NCI-H2196 treated with DMSO at 0.1 percent for 48 hours (cell line): ENCODE measurements around the gene ZSCAN22.
A peak's percentile ranks its signal among the peaks of the same experiment; 100 is the strongest.
"Not testable (repeated sequence)": the region's sequence is repeated elsewhere in the genome, so short reads cannot be mapped to it uniquely, and the experiment has no call there.

Experiments used
- DNase-seq: peaks from one replicate; lab custom pipeline; 2025; ENCODE audit not compliant: unreplicated experiment; lab: John Stamatoyannopoulos, UW

The ZSCAN22 gene

DNA sequence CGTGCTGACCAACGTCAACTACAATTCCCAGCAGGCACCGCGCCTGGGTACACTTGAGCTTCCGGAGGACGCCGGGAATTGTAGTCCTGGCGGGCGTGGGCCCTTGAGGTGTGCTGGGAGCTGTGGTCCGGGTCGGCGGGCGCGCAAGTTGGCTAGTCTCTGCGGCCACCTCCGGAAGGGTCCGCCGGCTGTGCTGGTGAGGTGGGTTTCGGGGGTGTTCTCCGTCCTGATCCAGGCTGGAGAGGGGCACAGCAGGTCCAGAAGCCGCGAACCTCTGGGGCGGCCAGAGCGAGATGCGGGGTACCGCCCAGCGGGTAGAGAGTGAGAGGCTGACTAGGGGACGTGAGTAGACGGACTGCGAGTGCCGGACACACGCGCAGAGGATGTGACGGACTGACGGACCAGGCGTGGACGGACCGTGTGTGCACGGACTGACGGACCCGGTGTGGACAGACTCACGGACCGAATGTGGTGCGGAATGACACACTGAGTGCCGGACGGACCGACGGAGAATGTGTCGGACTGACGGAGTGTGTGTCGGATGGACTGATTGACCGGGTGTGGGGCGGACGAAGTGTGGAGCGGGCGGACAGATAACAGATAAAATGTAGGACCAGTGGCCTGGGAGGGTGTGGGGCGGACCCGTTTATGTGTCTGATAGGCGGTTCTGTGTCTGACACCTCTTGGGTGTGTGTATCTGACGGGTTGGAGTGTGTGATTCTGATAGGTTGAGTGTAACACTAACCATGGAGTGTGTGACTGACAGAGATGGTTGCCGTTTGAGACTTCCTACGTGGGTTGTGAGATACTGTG, at the start of gene ZSCAN22:
ZSCAN22 (plus strand) TSS at position 81 of the 813 bp plus-strand sequence. CDS start 7,809 bp downstream, outside the sequence.
- peak; percentile 86 for DNase-seq

DNA sequence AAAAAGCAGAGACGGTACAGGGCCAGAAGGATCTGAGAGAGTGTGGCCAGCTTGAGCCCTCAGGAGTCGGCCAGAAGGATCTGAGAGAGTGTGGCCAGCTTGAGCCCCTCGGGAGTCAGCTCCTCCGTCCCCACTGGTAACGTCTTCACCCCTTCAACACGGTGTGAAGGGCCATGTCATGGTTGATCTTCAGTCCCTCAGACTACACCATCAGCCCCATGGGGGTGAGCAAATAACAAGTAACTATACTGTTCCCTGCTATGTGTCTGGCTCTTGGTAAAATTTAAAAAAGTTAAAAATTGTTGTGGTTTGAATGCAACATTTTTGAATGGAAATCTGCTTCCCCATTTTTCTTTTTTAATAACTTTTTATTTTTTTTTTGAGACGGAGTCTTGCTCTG, 49.6 kb upstream of the ZSCAN22 start:
- no peak for DNase-seq

DNA sequence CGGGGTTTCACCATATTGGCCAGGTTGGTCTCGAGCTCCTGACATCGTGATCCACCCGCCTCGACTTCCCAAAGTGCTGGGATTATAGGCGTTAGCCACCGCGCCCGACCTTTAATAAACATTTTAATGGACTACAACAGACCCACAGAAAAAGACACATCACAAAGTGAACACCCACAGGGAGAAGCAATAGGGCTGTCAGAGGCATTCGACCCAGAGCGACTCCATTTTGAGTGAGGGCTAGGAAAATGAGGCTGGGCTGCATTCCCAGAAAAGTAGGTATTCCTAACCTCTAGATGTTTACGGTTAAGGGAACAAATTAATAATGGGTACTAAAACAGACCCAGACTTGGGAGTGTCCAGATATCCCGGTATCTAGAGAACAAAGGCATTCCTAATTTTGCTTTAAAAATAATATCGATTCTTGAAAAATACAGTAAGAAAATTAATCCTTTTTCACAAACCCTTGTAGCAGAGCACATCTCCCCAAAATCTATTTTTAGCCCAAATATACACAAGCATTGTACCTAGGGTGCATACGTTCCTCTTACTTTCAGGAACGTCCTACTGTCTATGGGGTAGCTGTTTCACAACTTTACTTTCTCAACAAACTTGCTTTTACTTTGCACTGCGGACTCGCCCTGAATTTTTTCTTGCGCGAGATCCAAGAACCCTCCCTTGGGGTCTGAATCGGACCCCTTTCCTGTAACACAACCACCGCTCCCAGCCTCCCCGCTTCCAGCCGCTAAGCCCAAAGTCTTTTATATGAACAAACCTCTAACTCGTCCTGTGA, 48.9 kb upstream of the ZSCAN22 start:
- DNase-seq: no peak

DNA sequence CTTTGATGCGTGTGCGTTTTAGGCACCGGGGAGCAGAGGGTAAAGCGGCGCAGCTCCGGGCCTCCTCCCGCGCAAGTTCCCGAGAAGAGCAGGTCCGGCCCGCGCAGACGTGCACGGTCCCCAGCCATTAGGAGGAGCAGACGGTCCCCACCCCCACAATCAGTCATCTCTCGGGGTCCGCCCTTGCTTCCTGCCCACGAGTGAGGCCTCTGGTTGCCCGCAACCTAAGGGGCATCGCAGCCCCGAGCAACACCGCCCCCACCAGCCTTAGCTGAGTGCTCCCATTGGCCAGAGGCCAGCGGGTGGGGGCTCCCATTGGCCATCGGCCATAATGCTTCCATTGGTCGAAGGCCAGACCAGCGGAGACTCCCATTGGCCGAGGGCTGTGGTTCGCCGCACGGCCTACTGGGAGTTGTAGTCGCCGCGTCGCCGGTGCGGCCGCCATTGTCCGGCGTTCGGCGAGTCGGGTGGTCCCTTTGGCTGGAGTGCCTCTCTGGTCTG, 48.2 kb upstream of the ZSCAN22 start, which contains the start of gene ZNF8:
ZNF8 (plus strand) TSS at position 415 of the 501 bp plus-strand sequence. CDS start 127 bp downstream, outside the sequence.
- DNase-seq: peak; percentile 95

DNA sequence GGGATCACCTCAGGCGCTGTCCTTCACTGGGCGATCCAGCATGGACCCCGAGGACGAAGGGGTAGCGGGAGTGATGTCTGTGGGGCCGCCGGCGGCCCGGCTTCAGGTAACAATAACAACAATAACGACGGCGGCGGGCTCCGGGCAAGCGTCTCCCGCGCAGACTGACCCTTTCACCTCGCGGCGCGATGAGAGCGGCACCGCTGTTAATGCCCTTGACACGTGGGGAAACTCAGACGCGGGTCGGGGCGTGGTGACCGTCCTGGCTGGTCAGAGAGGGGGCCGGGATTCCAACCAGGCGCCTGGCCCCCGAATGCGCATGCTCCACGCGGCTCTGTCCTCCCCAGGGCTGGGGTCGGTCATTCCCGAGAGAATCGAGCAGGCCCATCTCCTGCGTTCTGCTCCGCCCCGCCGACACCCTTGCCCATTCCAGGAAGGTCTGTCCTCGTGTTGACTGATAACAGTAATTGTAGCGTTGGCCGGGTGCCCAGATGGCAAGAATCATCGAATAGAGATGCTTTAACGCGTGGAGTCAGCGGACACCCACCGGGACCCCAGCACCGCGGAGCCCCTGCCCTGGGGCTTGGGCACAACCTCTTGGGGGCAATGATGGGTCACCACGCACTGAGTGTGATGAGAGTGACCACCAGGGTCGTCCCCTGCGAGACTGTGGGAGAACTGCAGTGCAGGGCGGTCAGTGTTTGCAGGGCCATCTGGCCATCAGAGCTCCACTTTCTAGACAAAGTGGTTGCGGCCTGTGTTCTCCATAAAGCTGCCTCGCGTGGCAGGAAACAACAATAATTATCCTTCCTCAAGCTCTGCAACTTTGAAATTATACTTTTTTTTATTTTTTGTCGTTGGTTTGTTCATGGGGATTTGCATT, 47.5 kb upstream of the ZSCAN22 start:
- DNase-seq: peak; percentile 40

DNA sequence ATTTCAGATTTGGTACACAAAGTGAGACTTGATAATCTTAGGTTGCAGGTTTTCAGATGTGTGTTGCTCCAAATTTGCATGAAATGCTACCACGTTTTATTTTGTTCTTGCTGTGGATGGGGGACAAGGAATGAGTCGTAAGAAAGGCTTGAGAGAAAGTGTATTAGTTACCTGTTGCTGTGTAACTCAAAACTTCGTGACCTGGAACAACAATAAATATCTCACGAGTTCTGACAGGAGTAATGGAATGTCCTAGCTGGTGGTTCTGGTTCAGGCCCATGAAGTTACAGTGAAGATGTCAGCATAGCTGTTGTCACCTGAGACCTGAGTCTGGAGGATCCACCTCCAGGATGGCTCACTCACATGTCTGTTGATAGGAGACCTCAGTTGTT, 46.9 kb upstream of the ZSCAN22 start:
- no peak for DNase-seq

DNA sequence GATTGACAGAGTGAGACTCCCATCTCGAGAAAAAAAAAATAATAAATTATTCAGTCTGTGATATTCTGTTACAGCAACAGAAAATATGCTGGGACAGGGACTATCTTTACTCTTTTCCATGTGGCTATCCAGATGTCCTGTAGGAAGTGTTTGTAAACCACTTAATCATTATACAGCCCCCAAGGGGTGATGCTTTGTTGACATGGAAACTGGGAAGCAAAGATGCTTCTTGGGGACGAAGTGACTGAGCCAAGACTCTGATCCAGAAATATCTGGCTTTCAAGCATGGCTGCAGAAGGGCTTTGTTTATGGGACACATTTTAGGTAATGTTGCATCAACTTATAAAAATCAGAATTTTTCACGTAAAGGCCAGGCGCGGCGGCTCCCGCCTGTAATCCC, 42.6 kb upstream of the ZSCAN22 start:
- no peak for DNase-seq

DNA sequence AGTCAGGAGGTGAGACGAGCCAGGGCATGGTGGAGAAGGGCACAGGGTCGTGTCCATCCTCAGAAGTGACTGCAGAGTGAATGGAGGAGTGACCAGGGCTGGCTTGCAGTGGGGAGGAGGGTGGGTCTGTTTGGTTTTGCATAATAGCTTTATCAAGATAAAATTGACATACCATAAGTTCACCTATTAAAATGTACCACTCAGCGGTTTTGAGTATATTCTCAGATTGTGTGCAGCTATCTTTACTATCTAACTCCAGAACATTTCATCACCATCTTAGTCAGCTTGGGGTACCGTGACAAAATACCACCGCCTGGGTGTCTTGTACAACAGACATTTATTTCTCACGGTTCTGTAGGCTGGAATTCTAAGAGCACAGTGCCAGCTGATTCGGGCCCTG, 34.9 kb upstream of the ZSCAN22 start:
- DNase-seq: no peak

DNA sequence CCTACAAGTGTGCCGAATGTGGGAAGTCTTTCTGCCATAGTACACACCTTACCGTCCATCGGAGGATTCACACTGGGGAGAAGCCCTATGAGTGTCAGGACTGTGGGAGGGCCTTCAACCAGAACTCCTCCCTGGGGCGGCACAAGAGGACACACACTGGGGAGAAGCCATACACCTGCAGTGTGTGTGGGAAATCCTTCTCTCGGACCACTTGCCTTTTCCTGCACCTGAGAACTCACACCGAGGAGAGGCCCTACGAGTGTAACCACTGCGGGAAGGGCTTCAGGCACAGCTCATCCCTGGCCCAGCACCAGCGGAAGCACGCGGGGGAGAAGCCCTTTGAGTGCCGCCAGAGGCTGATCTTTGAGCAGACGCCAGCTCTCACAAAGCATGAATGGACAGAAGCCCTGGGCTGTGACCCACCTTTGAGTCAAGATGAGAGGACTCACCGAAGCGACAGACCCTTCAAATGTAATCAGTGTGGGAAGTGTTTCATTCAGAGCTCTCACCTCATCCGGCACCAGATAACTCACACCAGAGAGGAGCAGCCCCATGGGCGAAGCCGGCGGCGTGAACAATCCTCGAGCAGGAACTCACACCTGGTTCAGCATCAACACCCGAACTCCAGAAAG, 31.9 kb upstream of the ZSCAN22 start:
- no peak for DNase-seq

DNA sequence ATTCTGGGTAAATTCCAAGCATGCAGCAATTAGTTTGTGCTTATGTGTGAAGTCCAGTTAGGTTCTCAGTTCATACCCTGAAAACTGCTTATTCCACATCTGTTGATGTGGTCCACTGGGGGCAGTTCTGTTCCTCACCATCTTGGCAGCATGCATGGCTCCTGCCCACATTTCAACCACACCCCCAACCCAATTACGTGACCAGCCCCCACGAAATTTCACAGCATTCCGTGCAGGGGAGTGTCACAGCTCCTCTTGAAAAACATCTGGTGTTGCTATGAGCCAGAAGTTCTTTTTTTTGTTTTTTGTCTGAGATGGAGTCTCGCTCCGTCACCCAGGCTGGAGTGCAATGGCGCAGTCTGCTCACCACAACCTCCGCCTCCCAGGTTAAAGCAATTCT, 30.7 kb upstream of the ZSCAN22 start:
- DNase-seq: no peak

DNA sequence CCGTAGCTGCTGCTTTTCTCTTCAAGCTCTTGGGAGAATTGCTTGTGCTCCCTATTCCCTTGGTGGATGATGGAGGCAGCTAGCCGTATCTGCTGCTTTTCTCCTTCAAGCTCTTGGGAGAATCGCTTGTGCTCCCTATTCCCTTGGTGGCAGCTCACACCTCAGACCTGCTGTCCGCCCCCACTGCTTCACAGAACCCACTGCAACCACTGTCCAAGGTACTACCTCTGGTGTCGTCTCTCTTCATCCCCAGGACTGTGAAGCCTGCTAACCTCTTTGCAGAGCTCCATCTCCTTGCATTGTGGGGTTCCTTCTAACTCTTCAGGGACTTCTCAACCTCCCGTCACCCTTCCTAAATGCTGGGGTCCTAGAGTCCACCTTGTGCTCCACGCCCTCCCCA, 26.2 kb upstream of the ZSCAN22 start:
- DNase-seq: no peak

DNA sequence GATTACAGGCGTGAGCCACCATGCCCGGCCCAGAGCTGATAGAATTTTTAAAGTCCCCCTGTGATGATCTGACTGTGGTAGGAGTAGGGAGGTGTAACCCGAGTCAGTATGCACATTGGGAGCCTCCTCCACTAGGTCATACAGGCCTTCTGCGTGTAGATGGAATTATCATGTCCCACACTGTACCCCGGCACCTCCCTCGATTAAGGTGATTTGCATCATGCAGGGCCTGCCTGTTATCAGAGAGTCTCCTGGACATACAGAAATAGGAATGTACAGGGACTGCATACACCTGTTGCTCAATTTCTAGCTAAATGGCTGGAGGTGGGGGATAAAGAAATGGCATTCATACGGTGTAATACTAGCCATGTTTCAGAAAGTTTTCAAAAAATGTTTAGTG, 22.5 kb upstream of the ZSCAN22 start:
- DNase-seq: no peak

DNA sequence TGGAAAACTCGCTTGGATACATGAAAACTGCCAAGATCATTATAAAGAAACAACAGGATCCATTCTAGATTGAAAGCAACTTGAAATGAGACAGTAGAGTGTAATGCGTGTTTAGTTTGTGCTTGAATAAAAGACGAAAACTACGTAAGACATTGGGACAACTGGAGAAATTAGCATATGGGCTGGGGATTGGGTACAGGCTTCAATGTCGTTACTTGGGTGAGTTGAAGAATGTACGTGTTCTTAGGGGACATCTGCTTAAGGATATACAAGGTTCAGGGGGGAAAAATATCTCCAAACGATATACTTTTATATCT, 22.1 kb upstream of the ZSCAN22 start:
- no peak for DNase-seq

DNA sequence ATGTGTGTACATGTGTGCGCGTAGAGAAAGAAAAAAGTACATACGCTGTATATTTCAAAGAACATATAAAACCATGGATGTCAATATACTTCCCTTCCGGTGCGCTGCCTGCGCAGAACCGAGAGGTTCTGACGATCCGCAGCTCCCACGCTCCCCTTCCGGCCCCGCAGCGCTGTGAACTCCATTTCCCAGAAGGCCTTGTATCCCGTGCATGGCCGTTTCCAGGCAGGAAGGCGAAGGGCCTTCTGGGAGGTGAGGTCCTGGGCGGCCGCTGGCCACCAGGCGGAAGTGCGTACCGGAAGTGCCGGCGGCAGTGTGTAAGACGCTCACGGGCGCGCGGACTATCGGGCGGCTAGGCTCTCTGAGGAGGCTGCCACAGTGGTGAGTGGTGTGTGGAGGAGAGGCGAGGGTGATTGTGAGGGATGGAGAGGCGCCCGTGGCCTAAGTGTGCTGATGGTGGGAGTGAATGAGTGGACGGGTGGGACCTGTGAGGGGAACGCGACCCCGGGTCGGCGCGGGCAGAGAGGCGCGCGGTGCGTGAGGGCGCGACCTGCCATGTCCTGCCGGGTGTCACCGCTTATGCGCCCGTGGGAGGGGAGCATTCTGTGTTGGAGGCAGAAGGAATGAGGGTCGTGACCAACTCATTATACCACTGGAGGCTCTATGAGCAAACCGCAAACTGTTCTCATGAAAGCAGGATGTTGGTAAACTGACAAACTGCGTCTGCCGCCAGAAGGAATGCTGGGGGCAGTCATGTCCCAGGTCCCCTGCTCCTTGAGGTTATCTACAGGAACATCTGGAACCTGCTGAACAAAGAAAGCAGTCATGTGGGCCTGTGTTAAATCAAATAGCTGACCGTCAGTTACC, 21.5 kb upstream of the ZSCAN22 start, which contains the start of gene ERVK3-1:
ERVK3-1 (plus strand) TSS at position 313 of the 867 bp plus-strand sequence. CDS start 6,792 bp downstream, outside the sequence.
- peak; percentile 95 for DNase-seq

DNA sequence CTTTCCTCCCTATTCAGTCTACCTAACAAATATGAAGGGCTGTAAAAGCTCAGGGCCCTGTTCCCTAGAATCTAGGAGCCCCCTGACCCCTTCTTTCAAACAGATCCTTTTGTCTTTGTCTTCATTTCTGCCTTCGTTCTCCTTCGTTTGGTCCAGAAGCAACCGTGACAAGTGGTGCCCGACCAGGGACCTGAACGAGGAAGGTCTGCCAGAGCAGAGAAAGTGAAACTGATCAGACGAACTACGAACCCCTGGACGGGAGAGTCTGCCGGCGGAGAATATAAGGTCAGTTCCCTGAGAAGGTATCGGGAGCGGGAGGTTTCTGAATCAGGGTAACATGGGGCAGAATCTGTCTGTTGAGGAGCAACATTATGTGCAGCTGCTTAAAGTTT, 20.9 kb upstream of the ZSCAN22 start:
- no peak for DNase-seq

DNA sequence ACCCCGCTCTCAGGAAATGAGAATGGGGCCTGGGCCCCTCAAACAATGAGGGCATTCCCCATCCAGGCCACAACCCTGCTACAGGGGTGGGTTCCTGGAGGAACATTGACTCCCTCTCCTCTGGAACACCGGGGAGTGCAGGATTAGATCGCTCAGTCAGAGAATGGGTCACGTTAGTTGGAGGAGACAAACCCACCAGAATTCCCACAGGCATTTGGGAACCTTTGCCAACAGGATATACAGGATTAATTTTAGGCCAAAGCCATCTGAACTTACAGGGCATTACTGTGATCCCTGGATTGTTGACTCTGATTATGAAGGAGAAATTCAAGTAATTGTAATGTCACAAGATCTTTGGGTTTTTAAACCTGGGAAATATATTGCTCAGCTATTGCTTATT, 19.1 kb upstream of the ZSCAN22 start:
- DNase-seq: no peak

DNA sequence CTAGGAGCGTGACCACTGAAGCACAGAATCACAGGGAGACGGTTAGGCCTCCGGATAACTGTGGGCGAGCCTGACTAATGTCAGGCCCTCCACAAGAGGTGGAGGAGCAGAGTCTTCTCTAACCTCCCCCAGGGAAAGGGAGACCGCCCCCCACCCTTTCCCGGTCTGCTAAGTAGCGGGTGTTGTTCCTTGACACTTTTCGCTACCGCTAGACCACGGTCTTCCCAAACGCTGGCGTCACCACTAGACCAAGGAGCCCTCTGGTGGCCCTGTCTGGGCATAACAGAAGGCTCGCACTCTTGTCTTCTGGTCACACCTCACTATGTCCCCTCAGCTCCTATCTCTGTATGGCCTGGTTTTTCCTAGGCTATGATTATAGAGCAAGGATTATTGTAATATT, 16.1 kb upstream of the ZSCAN22 start:
- not testable (repeated sequence) for DNase-seq

DNA sequence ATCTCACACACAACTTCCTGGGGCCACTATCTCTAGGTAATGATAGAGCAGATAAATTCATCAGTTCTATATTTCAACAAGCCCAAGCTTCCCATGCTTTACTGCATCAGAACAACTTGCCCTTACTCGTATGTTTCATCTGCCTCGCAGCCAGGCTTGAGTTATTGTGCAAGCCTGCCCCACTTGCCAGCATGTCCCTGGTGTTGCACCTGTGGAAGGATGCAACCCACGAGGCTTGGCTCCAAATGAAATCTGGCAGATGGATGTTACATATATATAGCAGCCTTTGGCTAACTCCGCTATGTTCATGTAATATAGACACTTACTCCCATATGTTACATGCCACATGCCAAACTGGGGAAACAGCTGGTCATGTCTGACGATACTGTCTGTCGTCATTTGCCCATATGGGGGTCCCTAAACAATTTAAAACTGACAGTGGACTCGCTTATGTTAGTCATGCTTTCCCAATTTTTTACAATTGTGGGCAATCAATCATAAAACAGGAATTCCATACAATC, 15.4 kb upstream of the ZSCAN22 start:
- no peak for DNase-seq

DNA sequence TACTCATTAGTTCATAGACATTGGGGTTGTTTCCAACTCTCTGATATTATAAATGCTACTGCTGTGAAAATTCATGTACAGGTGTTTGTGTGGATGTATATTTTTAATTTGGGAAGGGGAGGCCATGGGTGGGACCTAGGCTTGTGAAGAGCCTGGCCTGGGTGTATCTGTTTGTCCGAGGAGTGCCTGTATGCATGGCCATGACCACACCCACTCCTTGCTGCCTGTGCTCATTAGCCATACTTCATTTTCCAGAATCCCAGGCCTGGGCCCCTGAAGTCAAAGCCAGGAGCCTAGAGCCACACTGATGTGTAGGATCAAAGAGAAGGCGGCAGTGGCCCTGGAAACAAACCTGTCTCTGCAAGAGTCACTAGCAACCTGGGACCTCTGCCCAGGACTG, 11.2 kb upstream of the ZSCAN22 start:
- DNase-seq: no peak
